ENCODE results near the gene ERBB2. TPM values are rescaled to one million over a fixed set of nuclear protein-coding genes. Genes with fewer than 3 reads are reported as not detected.

Gene ERBB2
- total RNA-seq, result 40.1 and 47.0 TPM in 2 replicates

DNA sequence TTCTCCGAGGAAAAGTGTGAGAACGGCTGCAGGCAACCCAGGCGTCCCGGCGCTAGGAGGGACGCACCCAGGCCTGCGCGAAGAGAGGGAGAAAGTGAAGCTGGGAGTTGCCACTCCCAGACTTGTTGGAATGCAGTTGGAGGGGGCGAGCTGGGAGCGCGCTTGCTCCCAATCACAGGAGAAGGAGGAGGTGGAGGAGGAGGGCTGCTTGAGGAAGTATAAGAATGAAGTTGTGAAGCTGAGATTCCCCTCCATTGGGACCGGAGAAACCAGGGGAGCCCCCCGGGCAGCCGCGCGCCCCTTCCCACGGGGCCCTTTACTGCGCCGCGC, at the start of gene ERBB2:
ERBB2 (plus strand) TSS at position 247 of the 330 bp plus-strand sequence. CDS start 175 bp downstream, outside the sequence.

DNA sequence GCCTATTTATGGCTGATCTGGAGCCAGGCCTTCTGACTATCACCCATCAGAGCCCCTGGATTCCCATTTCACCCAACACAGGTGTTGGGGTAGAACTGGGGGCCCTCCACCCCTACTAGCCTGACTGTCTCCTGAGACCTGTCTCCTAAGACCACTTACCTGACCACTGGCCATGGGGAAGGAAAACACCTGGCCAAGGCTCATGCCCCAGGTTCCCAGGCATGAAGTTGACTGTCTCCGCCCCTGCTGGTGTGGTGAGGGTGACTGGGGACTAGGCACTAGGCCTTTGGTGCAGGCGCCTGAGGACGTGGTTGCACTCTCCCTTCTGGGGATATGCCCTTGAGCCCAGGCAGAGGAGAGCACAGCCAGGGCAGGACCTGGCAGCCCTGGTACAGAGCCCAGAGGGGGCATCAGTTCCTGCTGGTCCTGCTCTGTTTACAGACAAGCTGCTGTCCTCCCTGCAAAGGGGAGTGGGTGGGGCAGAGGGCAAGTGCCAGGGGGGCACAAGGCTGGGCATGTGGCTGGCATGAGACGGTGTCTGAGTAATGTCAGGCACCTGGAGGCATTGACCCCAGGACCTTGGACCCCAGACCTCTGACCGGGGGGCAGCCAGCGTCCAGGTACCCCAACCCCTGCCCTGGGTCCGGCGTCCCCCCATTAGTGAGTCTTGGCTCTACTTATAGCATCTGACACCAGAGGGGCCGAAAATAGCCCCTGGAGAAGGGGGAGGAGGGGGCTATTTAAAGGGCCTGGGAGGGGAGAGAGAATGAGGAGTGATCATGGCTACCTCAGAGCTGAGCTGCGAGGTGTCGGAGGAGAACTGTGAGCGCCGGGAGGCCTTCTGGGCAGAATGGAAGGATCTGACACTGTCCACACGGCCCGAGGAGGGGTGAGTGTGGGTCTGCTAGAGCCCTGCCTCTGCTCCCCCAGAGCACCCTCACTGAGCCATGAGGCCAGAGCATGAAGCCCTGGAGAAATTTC, 35.0 kb upstream of the ERBB2 start, which contains the start of gene TCAP:
TCAP (plus strand) TSS at position 769 of the 981 bp plus-strand sequence; CDS start at position 780, 11 bp downstream.

DNA sequence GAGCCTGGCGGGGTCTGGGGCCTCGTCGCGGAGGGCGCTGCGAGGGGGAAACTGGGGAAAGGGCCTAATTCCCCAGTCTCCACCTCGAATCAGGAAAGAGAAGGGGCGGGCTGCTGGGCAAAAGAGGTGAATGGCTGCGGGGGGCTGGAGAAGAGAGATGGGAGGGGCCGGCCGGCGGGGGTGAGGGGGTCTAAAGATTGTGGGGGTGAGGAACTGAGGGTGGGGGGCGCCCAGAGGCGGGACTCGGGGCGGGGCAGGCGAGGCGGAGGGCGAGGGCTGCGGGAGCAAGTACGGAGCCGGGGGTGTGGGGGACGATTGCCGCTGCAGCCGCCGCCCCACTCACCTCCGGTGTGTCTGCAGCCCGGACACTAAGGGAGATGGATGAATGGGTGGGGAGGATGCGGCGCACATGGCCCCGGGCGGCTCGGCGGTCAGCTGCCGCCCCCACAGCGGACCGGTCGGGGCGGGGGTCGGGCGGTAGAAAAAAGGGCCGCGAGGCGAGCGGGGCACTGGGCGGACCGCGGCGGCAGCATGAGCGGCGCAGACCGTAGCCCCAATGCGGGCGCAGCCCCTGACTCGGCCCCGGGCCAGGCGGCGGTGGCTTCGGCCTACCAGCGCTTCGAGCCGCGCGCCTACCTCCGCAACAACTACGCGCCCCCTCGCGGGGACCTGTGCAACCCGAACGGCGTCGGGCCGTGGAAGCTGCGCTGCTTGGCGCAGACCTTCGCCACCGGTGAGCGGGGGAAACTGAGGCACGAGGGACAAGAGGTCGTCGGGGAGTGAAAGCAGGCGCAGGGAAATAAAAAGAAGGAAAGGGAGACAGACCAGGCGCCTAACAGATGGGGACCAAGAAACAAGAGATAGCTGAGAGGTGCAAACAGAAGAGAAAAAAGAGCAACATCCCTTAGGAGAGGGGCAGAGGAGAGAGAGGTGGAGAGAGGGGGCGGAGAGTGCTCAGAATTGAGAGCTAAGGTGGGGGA, 31.6 kb upstream of the ERBB2 start, which contains the start of gene PNMT:
PNMT (plus strand) TSS at position 509 of the 980 bp plus-strand sequence; CDS start at position 532, 23 bp downstream.

DNA sequence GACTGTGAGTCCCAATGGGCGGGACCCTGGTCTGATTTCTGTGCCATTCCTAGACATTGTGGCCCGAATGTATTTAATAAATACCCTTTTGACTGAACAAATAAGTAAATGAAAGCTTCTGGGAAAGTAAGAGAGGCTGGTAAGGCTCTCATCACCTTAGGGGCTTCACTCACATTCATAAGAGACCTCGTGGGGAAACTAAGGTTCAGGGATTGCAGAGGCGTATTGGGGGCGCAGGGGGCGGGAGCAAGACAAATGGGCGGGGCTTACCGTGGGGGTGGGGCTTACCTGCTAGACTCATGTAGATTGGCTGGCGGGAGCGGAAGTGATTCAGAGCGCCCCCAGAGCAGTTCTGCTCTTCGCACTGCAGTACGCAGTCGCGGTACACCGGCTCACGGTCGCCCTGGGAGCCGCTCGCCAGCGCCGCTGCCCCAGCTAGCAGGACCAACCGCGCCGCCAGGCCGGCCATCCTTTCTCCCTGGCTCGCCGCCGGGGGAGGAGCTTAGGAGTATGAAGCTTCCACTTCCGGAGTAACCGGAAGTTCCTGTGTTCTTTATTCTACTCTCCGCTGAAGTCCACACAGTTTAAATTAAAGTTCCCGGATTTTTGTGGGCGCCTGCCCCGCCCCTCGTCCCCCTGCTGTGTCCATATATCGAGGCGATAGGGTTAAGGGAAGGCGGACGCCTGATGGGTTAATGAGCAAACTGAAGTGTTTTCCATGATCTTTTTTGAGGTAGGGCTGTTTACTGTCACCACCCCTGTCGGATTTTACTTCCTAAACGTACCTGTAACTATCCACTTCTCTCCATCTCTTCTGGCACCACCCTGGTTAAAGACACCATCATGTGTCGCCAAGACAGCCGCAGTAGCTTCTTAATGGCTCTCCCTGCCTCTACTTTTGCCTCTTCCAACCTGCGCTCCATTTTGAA, 12.1 kb upstream of the ERBB2 start, which contains the start of gene PGAP3:
PGAP3 (minus strand) TSS at position 512 of the 929 bp plus-strand sequence; CDS start at position 469, 43 bp downstream.

DNA sequence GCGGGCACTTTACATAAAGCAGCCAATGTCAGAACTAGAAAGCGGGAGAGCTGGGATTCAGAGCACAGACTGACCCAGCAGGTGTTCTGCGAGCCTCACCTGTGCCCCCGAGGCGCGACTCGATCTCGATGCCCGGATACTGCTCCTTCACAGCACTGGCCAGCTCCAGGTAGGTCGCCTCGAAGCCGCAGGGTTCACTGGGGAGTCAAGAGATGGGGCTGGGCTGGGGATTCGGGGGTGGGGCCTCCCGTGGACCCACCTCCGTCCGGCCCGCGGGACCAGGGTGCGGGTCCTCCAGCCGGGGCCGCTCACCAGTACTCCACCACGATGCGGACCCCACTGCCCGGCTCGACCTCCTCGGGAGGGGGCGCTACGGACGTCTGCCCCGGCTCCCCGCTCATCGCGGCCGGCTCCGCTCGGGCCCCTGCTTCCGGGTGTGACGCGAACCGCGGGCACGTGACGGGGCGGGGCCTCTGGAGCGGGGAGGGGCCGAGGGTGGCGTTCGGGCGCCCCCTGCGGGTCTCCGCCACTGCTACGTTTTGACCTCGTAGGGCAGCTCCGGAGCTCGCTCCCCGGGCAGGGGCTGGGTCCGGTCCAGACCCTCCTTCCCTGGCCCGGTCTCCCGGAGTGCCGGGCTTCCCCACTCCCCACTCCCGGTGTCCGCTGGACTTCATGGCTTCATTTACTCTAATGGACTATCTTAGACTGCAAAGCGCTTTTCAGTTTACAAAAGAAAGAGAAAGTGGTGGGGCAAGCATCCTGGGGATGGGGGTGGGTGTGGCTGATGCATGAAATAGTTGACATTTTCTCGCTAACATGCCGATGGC, 30.4 kb downstream of the ERBB2 start, which contains the start of gene MIEN1:
MIEN1 (minus strand) TSS at position 438 of the 827 bp plus-strand sequence; CDS start at position 401, 37 bp downstream.

DNA sequence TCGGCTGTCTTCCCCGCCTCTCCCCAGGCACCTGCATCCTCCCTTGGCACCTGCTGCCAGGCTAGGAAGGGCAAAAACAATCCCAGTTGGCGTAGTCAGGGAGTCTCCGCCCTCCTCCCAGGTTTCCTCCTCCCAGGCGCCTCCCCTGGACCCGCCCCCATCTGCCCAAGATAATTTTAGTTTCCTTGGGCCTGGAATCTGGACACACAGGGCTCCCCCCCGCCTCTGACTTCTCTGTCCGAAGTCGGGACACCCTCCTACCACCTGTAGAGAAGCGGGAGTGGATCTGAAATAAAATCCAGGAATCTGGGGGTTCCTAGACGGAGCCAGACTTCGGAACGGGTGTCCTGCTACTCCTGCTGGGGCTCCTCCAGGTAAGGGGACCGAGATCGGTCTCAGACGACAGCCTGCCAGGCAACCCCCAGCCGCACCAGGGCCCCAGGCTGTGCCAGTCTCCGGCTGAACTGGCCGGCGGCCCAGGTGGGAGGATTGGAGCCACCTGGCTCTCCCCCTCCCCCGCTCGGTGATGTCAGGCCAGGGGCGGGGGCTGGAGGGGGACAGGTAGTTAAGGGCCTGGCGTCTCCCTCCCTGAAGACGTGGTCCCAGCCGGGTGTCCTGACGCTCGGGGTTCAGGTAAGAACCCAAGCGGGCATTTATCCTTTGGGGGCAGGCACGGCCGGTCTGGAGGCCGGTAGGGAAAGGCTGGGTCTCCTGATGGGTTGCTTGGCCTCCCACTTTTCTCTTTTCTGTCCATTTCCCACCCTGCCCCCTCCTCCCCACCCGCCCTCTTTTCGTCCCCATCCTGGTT, 38.1 kb downstream of the ERBB2 start, which contains the start of gene GRB7:
GRB7 (plus strand) TSS at position 179 of the 808 bp plus-strand sequence. CDS start 4,364 bp downstream, outside the sequence.

Other genes starting within 250 kb of the ERBB2 start
- gene MED1, start 248.8 kb upstream of the ERBB2 start, total RNA-seq, result 17.6 and 19.8 TPM in 2 replicates
- 15.9 and 22.0 TPM in 2 replicates for gene CDK12, start 238.6 kb upstream of the ERBB2 start, total RNA-seq
- gene NEUROD2, start 92.1 kb upstream of the ERBB2 start, total RNA-seq, result not detected in 2 replicates
- not detected in 2 replicates for gene PPP1R1B, start 73.1 kb upstream of the ERBB2 start, total RNA-seq
- 39.5 and 70.1 TPM in 2 replicates for gene STARD3, start 62.9 kb upstream of the ERBB2 start, total RNA-seq
- under 0.01 and 0.35 TPM in 2 replicates for gene TCAP, start 34.7 kb upstream of the ERBB2 start, total RNA-seq
- 0.29 TPM in 1 of 2 replicates, not detected in the other for gene PNMT, start 31.6 kb upstream of the ERBB2 start, total RNA-seq
- gene PGAP3, start 12.0 kb upstream of the ERBB2 start, total RNA-seq, result 10.4 and 14.2 TPM in 2 replicates
- gene MIEN1, start 30.5 kb downstream of the ERBB2 start, total RNA-seq, result 81.0 and 83.1 TPM in 2 replicates
- 0.53 and 4.9 TPM in 2 replicates for gene GRB7, start 37.9 kb downstream of the ERBB2 start, total RNA-seq
- gene IKZF3, start 164.2 kb downstream of the ERBB2 start, total RNA-seq, result not detected in 2 replicates
- gene ZPBP2, start 168.1 kb downstream of the ERBB2 start, total RNA-seq, result not detected in 2 replicates
- 0.58 and 1.4 TPM in 2 replicates for gene GSDMB, start 218.6 kb downstream of the ERBB2 start, total RNA-seq
- gene ORMDL3, start 227.5 kb downstream of the ERBB2 start, total RNA-seq, result 40.4 and 45.8 TPM in 2 replicates
- gene LRRC3C, start 227.7 kb downstream of the ERBB2 start, total RNA-seq, result not detected in 2 replicates

Measured in myometrial cell (primary cell).